NCI-H187 treated with DMSO at 0.1 percent for 48 hours (cell line): ENCODE measurements around the gene ZBTB9.

Experiments used
- DNase-seq: peaks from one replicate; lab custom pipeline; 2025; lab: John Stamatoyannopoulos, UW

The ZBTB9 gene

DNA sequence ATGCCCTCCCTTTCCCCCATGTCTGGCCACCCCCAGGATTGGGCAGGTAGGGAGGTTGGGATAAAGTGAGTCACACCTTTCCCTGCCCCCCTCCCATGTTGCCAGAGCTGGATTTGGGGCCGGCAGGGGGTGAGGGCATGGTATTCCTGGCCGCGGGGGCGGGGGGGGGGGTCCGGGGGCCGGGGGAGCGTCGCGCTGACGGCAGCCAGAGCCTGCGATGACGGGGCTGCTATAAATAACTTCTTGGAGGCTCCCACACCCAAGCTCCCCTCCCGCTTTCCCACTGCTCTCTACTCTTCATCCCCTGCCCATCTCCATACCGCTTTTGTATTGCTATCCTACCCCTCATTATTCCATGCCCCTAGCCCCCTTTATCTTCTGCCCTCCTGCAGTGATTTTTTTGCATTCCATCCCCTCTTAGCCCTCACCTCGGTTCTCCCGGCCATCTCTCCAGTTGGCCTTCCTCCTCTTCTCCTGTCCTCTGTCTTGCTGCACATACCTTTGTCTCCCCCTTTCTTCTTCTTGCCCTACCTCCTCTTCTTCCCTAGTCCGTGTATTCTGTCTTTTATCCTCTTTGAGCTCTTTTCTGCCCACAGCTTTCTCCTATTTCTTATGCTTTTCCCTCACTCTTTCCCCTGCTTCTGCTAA, 20.7 kb upstream of the ZBTB9 start:
- no peak for DNase-seq

DNA sequence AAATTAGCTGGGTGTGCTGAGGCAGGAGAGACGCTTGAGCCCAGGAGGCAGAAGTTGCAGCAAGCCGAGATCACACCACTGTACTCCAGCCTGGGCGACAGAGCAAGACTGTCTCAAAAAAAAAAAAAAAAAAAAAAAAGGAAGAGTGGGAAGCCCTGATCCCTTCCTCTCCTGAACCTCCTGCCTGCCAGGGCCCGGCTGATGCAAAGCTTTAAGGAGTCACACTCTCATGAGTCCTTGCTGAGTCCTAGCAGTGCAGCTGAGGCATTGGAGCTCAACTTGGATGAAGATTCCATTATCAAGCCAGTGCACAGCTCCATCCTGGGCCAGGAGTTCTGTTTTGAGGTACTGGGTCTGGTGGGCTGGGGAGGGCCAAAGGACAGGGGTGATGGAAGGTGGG, 19.4 kb upstream of the ZBTB9 start:
- DNase-seq: no peak

- no peak for DNase-seq
These were observed 16.7 kb upstream of the ZBTB9 start for GRCh38 chr6:33437666-33438065.

DNA sequence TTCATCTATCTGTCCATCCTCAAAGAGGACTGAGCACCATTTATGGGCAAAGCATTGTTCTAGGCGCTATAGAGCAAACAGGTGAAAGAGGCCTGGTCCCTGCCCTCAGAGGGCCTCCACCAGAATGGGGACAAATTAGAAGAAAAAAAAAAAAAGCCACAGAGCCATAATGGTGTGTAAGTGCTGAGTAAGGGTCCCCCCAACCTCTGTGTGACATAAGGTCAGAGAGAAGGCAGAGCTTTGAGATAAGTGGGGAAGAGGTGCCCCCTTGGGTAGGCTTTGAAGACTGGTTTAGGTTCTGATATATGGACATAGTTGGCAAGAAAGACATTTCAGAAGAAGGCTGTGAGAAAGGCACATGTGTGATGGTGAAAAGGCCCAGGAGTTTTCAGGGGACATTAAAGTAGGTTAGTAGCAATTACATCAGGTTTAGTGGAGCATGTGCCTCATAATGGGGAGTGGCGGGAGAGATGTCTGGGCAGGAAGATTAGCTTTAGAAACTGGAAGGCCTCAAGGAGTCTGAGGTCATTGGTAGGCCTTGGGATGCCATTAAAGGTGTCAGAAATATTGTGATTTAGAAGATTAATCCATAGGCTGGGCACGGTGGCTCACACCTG, 15.3 kb upstream of the ZBTB9 start:
- no peak for DNase-seq

DNA sequence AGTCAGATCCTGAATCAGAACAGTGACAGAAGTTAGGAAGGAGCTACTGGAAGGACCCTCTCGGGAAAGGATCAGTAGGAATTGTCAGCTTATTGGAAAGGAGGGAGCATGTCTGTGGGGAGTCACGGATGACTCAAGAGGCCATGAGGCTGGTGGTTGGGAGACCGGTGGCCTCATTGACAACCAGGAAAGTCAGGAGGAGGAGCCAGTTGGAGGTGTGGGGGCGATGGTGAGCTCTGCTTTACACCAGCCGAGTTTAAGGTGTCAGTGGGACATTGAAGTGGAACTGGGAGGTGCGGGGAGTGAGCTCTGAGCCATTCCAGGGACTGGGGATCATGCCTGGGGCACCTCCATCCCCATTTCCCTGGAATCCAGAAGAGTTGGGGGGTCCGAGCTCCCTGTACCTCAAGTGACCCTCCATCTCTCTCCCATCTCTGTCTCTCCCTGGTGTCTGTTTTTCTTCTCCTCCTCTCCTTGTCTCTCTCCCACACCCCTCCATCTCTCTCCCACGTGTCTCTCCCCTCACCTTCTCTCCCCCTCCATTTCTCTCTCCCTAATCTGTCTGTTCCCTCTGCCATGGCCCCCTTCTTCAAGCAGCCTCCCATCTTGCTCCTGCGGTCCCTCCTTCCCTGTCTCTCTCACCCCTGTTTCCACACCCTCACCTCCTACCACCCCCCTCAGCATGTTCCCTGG, 14.3 kb upstream of the ZBTB9 start:
- no peak for DNase-seq

- DNase-seq: no peak
These were observed 13.6 kb upstream of the ZBTB9 start for GRCh38 chr6:33440649-33441309.

- DNase-seq: no peak
These were observed 12.9 kb upstream of the ZBTB9 start for GRCh38 chr6:33441457-33441856.

GRCh38 chr6:33442283-33442682, 12.1 kb upstream of the ZBTB9 start:
- no peak for DNase-seq

GRCh38 chr6:33443025-33443424, 11.4 kb upstream of the ZBTB9 start:
- no peak for DNase-seq

GRCh38 chr6:33443619-33444504, 10.5 kb upstream of the ZBTB9 start:
- DNase-seq: no peak

DNA sequence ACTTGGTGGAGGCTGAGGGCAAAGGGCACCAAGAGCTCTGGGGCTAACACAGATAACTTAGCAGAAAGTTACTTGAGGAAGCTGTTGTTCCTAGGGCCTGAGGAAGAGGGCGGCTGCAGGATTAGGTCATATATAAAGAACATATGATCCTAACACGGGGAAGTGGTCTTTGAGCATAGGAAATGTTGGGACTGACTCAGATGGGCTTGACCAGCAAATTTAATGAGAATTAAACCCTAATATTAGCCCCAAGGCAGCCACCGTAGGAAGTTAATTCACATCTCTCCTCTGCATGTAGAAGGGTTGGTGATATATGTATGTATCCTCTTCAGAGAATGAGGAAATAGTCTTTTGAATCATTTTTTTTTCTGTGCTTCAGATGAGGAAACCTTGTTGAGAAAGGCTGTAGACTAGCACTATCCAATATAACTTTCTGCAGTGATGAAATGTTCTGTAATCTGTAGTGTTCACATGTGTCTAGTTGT, 9.2 kb upstream of the ZBTB9 start:
- DNase-seq: no peak

GRCh38 chr6:33446356-33446755, 8.0 kb upstream of the ZBTB9 start:
- DNase-seq: no peak

GRCh38 chr6:33450434-33450833, 3.9 kb upstream of the ZBTB9 start:
- DNase-seq: no peak

DNA sequence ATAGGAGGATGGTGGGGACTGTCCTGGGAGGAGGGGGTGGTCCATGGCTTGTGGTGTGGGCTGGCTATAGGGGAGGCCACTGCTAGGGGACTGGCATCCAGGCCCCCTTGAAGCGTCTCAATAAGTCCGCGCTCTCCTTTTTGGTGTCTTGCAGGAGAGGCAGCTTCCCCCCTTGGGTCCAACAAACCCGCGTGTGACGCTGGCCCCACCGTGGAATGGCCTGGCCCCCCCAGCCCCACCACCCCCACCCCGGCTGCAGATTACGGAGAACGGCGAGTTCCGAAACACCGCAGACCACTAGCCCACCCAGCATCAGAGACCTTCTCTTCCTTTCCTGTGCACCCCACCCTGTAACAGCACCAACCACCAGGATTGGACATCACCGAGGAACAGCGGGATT, 2.8 kb upstream of the ZBTB9 start:
- DNase-seq: no peak

DNA sequence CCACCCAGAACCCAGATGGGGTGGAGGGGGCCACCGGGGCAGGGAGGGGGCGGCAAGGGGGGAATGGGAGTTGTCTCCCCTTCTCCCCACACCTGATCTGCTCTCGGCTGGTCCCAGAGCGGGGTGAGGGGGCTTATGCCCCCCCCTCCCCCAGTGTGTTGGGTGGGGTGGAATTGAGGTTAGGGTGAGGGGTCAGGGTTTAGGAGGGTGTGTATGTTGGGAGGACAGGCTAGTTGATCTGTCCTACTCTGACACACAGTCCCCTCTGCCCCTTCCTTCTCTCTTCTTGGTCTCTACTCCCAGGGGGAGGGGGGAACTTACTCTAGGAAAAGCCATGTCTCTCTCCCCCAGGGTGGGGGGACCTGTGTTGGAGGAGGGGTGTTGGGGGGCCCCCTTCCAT, 1.9 kb upstream of the ZBTB9 start:
- DNase-seq: no peak

GRCh38 chr6:33453393-33454008, 875 bp upstream of the ZBTB9 start:
- no peak for DNase-seq

DNA sequence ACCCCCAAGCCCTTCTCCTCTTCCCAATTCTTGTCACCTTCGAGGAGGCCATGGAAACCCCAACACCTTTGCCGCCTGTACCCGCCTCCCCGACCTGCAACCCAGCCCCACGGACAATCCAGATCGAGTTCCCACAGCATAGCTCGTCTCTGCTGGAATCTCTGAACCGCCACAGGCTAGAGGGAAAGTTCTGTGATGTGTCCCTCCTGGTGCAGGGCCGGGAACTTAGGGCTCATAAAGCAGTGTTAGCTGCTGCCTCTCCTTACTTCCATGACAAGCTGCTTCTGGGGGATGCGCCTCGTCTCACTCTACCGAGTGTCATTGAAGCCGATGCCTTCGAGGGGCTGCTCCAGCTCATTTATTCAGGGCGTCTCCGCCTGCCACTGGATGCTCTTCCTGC, 675 bp downstream of the ZBTB9 start:
- no peak for DNase-seq

DNA sequence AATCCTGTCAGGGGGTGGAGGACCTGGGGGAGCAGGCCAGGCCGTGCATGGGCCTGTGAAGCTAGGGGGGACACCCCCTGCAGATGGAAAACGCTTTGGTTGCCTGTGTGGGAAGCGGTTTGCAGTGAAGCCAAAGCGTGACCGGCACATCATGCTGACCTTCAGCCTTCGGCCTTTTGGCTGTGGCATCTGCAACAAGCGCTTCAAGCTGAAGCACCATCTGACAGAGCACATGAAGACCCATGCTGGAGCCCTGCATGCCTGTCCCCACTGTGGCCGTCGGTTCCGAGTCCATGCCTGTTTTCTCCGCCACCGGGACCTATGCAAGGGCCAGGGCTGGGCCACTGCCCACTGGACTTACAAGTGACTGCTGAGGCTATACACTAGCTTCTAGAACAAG, 1.8 kb downstream of the ZBTB9 start:
- no peak for DNase-seq

DNA sequence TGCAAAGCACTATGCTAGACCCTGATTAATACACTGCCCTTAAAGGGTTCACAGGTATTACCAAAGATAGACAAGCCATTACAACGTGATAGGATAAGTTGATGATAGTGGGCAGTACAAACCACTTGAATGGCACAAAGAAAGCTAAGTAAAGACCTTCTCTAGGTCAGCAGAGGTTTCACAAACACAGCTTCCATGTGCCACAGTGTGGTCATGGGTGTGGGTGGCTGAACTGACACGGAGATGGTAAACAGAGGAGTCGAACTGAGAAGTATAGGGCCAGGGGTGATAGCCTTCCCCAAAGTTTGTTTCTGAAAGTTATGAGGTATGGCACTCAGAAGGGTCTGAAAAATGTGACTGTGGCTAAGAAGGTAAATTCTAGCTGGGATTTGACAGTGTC, 4.3 kb downstream of the ZBTB9 start:
- no peak for DNase-seq

DNA sequence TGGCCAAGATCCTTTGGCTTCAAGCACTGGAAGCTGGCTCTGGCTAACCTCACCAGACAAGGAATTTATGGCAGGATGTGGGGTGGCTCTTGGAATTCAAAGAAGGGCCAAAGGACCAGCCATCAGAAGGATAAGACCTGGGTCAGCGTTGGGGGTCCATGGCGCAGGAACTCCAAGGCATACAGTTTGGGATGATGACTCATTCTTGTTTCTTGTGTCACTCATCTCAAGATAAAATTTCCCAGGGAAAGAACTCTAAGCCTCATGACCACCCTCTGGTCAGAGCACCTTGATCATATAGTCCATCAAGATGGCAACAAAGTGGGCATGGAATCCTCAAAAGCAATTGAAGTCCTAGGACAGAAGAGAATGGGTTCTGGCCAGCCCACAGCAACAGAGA, 4.8 kb downstream of the ZBTB9 start:
- DNase-seq: no peak

DNA sequence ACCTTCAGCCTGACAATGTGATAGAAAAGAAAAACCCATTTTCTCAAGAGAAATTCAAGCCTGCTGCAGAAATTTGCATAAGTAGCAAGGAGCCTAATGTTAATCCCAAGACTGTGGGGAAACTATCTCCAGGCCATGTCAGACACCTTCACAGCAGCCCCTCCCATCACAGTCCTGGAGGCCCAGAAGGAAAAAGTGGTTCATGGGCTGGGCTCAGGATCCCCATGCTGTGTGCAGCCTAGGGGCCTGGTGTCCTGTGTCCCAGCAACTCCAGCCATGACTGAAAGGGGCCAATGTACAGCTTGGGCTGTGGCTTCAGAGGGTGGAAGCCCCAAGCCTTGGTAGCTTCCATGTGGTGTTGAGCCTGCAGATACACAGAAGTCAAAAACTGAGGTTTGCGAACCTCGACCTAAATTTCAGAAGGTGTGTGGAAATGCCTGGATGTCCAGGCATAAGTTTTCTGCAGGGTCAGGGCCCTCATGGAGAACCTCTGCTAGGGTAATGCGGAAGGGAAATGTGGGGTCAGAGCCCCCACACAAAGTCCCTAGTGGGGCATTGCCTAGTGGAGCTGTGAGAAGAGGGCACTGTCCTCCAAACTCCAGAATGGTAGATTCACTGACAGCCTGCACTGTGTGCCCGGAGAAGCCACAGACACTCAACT, 11.8 kb downstream of the ZBTB9 start:
- DNase-seq: no peak
